Suprapubic skin (tissue), 4 donors: ENCODE results near the gene XXYLT1. TPM values are rescaled to one million over a fixed set of nuclear protein-coding genes. Genes with fewer than 3 reads are reported as not detected.

Experiments used
- DNase-seq, 2 donors: peaks; one replicate each; pipeline ENCODE4 v3.0.0-alpha.2; 2019; ENCODE audit warnings: low spot score in 2 of 2
- H3K27ac ChIP-seq: fragments of 200-600 bp; sonication (generic); one replicate; pipeline ENCODE4 v1.5.1; 2019
- H3K27me3 ChIP-seq: fragments of 200-600 bp; sonication (generic); one replicate; pipeline ENCODE4 v1.5.1; 2019
- H3K36me3 ChIP-seq: fragments of 200-600 bp; sonication (generic); one replicate; pipeline ENCODE4 v1.5.1; 2019
- H3K4me1 ChIP-seq: fragments of 200-600 bp; sonication (generic); one replicate; pipeline ENCODE4 v1.5.1; 2019
- H3K4me3 ChIP-seq: fragments of 200-600 bp; sonication (generic); one replicate; pipeline ENCODE4 v1.5.1; 2019; ENCODE audit warnings: mild to moderate bottlenecking
- H3K9me3 ChIP-seq: fragments of 200-600 bp; sonication (generic); one replicate; pipeline ENCODE4 v1.5.1; 2019
- CTCF ChIP-seq, 2 donors: fragments of 200-600 bp in 1 of 2; fragments of 450-650 bp in 1 of 2; sonication (generic) in 1 of 2; IDR thresholded peaks; one replicate each; pipeline ENCODE4 v1.5.1; 2016 to 2019; ENCODE audit warnings: antibody characterized with exemption in 2 of 2, mild to moderate bottlenecking in 1 of 2, moderate library complexity in 1 of 2
- EP300 ChIP-seq: sonication (generic); formaldehyde crosslinking; IDR thresholded peaks from one replicate; pipeline ENCODE4 v1.6.1; 2017; ENCODE audit warnings: antibody characterized with exemption
- POLR2A ChIP-seq, 2 donors: fragments of 450-650 bp; IDR thresholded peaks; one replicate each; pipeline ENCODE4 v1.6.1; 2017; ENCODE audit warnings: antibody characterized with exemption in 2 of 2, mild to moderate bottlenecking in 2 of 2, moderate library complexity in 2 of 2
- POLR2AphosphoS5 ChIP-seq, 3 donors: sonication (generic); formaldehyde crosslinking; IDR thresholded peaks; one replicate each; pipeline ENCODE4 v1.6.1; 2017; ENCODE audit warnings: antibody characterized with exemption in 3 of 3
- WGBS: methylation state at CpG from one replicate; pipeline ENCODE4 v1.1.5; 2018; 5-methylcytosine and 5-hydroxymethylcytosine counted together
- total RNA-seq, 4 donors: library from RNA; depleted of rRNA; stranded (reverse); fragments of >200 nt; gene quantifications; one replicate each; pipeline ENCODE4 v1.1.0, GENCODE V29; 2016

XXYLT1 gene
- total RNA-seq, 4 donors from 2014 or later = 8.0 to 19.4 (median 13.2) TPM

DNA sequence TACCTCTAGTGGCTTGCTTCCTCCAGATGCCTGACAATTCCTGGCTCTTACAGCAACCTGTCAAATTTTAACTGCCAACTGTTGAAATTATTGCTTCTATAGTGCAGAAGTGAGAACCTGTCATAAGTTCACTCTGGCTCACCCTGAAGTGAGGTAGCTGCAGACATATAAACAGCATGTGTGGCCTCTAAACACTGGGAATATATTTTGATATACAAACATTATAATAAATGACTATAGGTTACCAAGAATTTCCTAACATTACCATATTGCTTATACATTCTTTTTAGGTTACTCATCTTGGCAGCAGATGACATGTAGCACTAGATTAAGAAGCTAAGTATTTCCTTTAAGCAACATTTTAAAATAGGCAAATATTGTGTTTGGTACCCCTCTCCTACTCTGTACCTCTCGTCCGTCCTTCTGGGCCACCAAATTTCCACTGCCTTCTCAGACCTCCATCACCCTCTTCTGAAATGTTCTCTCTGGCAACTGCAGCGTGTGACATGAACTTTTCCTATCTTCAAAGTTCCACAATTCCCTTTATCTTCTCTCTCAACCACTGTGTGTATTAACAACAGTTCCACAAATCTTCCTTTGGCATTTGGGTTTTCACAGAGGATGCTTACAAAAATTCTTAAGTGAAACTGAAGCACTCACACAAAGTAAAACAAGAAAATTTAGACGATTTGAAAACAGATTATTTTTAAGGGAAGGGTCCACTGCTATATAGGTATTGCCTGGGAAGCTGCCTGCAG lies 15.3 kb upstream of the XXYLT1 start:
- H3K36me3 ChIP-seq = peaks cover 60% of the 10 kb centered on the region
- no peaks in the 10 kb centered on the region for H3K9me3 ChIP-seq
- H3K27ac ChIP-seq = no peak overlapping the region
- DNase-seq = no peak
- WGBS = 51% methylated on average over 4 of the region's 4 CpGs
- H3K4me3 ChIP-seq = no peak overlapping the region
- H3K4me1 ChIP-seq = peaks cover 9% of the 10 kb centered on the region
- no peaks in the 10 kb centered on the region for H3K27me3 ChIP-seq
- TF ChIP-seq POLR2AphosphoS5 (IDR thresholded peaks at IDR 0.05) (no peak), EP300 (no peak), POLR2A (IDR thresholded peaks at IDR 0.05) (no peak), CTCF (IDR thresholded peaks at IDR 0.05) (no peak)

- Histone ChIP-seq H3K4me1 (peaks cover 9% of the 10 kb centered on the region), H3K4me3 (no peak overlapping the region), H3K9me3 (no peaks in the 10 kb centered on the region), H3K27me3 (no peaks in the 10 kb centered on the region), H3K36me3 (peaks cover 57% of the 10 kb centered on the region), H3K27ac (no peak overlapping the region)
- WGBS = 83% methylated on average over 3 of the region's 3 CpGs
- DNase-seq = no peak
- no peak for TF ChIP-seq EP300
- no peak for TF ChIP-seq CTCF (IDR thresholded peaks at IDR 0.05)
- TF ChIP-seq POLR2AphosphoS5 (IDR thresholded peaks at IDR 0.05) = no peak
- TF ChIP-seq POLR2A (IDR thresholded peaks at IDR 0.05) = no peak
These were observed 14.4 kb upstream of the XXYLT1 start for GRCh38 chr3:195285372-195285771.

DNA sequence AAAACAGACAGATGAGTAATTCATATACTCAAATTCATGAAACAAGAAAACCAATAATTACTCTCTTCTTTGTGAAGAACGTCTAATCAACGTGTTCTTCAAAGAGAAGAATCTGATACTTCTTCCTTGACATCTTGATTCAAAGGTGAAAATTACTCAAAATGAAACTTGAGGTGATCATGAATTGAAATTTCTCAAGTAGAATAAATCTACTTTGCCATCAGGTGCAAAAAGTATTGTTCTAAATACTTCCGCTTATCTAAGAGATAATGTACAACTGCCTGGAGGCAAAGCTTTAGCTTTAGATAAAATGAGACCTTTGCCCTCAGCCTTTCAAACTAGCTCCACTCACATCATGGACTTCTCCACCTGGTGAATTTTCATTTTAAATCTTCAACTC lies 13.9 kb upstream of the XXYLT1 start:
- no peak for TF ChIP-seq CTCF (IDR thresholded peaks at IDR 0.05)
- TF ChIP-seq POLR2A (IDR thresholded peaks at IDR 0.05) = no peak
- no peak for TF ChIP-seq EP300
- no peak for TF ChIP-seq POLR2AphosphoS5 (IDR thresholded peaks at IDR 0.05)
- H3K4me3 ChIP-seq = no peak overlapping the region
- no peaks in the 10 kb centered on the region for H3K9me3 ChIP-seq
- peaks cover 9% of the 10 kb centered on the region for H3K4me1 ChIP-seq
- 81% methylated on average over 3 of the region's 3 CpGs for WGBS
- H3K27ac ChIP-seq = no peak overlapping the region
- no peaks in the 10 kb centered on the region for H3K27me3 ChIP-seq
- no peak for DNase-seq
- peaks cover 51% of the 10 kb centered on the region for H3K36me3 ChIP-seq

GRCh38 chr3:195282961-195283360 lies 12.0 kb upstream of the XXYLT1 start:
- Histone ChIP-seq H3K9me3 (no peaks in the 10 kb centered on the region), H3K4me1 (peaks cover 9% of the 10 kb centered on the region), H3K27me3 (no peaks in the 10 kb centered on the region), H3K4me3 (no peak overlapping the region), H3K27ac (no peak overlapping the region), H3K36me3 (peaks cover 41% of the 10 kb centered on the region)
- WGBS = 44% methylated on average over 8 of the region's 8 CpGs
- no peak for DNase-seq
- TF ChIP-seq CTCF (IDR thresholded peaks at IDR 0.05) (no peak), POLR2A (IDR thresholded peaks at IDR 0.05) (no peak), POLR2AphosphoS5 (IDR thresholded peaks at IDR 0.05) (no peak), EP300 (no peak)

DNA sequence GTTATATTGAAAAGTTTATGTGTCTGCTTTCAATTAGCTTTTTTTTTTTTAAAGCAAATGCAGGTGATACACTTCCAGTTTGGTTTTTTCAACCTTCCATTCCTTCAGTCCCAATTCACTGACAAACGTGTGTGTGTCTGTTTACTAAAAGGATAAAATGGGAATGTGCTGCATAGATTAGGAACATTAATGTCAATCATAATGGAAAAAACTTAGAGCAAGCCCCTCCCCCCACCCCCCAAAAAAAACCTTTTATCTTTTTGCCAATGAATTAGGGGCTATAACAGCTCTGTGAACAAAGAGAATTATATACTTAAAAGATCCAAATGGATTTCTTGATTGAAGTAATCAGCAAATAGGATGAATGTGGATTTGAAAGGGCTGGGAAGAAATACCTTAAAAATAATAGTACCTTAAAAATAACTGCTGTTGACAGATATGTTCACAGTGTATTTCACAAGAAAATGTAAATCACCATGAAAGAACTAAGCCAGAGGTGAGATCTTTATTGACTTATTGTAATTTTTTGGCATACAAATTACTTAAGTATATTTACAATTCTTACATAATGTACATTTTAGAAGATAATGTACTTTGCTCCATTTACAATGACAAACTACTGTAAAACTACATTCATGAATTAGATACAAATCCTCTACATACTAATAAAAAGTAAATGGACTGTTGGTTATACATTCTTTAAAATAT lies 3.5 kb upstream of the XXYLT1 start:
- WGBS = 39% methylated on average over 1 of the region's 1 CpG

More for the DNA sequence above, 3.5 kb upstream of the XXYLT1 start:
- Histone ChIP-seq H3K4me3 (no peak overlapping the region), H3K9me3 (no peaks in the 10 kb centered on the region), H3K36me3 (peaks cover 13% of the 10 kb centered on the region), H3K27ac (no peak overlapping the region), H3K27me3 (no peaks in the 10 kb centered on the region), H3K4me1 (peaks cover 19% of the 10 kb centered on the region)
- no peak for DNase-seq
- TF ChIP-seq POLR2AphosphoS5 (IDR thresholded peaks at IDR 0.05) = no peak
